Stimulated activated CD4-positive, alpha-beta T cell treated with anti-CD3 and anti-CD28 coated beads, Interleukin-1b, Interleukin-23, amount 100 ng/mL, for 24 hours (primary cell): Measurements from ENCODE around the gene IQSEC1.
A peak's percentile ranks its signal among the peaks of the same experiment; 100 is the strongest.

ENCODE experiments used
- DNase-seq, 4 experiments: peaks; one replicate each; pipeline ENCODE4 v3.0.0-alpha.2; 2020; ENCODE audit warnings: low read depth in 4 of 4, low spot score in 1 of 4

IQSEC1 gene

DNA sequence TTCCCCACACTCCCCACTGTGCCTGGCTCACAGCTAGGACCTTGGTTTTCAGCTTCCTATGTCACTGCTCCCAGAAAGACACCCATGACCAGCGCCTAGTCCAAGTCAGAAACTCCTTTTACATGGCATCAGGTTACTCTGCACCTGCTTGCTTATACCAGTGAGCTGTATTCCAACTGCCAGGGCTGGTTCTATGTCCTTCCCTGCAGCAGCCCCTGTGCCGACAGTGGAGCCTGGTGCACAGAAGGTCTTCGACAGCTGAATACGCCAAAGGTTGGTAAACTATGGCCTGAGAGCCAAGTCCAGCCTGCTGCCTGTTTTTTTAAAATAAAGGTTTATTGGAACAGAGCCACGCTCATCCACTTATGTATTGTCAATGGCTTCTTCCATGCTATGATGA is 102.5 kb downstream of the IQSEC1 start:
- DNase-seq = no peak

DNA sequence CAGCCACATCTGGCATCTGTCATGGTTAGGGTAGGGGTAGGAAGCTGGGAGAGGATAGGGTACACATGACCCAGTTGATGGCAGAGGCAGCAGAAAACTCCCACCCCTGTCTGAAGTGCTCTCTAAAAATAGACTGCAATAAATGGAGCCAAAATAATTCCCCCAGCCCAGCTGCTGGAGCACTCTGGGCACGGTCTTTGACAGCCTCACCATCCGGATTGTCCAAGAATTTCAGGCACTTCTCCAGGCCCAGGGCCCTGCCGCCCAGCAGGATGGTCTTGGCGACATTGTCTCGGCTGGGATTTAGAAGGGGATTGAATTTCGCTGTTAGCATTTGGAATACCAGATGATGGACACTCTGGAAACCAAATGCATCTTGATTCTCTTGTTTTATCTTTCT is 103.7 kb downstream of the IQSEC1 start:
- no peak for DNase-seq

- DNase-seq = no peak
These were observed 104.7 kb downstream of the IQSEC1 start for GRCh38 chr3:12968541-12968940.

- peak; percentile 55 to 90 (median 84) for DNase-seq
These were observed 105.5 kb downstream of the IQSEC1 start for GRCh38 chr3:12967606-12968351.

GRCh38 chr3:12966847-12967605 is 106.2 kb downstream of the IQSEC1 start:
- no peak for DNase-seq

DNA sequence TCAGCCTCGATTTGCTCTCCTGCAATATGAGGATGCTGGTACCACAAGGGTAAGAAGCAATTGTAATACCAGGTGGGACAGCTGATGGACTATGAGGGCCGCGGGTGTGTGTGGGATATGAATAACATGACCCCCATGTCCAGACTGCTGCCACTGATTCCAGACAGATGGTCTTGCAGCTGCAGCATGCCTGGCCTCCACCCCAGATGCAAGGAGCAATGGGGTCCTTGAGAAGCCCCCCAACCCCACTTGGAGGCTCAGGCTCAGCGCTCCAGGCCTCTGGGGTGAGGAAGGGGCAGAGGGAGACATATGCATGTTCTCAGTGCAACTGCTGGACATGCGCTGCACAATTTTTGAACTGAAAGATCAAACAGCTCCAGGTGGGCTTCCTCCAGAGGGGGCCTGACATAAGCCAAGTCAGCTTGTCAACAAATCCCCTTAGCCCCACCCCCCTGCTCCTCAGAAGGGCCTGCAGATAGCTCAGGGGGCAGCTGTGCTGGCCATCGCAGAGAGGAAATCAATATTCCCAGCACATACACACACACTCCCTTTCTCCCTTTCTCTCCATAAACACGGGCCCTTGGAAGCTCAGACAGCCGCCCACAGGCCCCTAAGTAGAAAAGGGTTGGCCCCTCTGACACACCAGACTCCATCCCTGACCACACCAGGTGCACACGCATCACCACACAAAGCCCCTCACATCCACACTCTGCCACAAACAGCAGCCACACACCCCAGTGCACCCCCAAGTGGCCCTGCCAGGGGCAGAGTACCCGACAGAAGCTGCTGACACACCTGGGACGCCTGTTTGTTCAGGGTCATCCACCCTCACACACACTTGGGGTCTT is 107.0 kb downstream of the IQSEC1 start:
- DNase-seq = no peak

DNA sequence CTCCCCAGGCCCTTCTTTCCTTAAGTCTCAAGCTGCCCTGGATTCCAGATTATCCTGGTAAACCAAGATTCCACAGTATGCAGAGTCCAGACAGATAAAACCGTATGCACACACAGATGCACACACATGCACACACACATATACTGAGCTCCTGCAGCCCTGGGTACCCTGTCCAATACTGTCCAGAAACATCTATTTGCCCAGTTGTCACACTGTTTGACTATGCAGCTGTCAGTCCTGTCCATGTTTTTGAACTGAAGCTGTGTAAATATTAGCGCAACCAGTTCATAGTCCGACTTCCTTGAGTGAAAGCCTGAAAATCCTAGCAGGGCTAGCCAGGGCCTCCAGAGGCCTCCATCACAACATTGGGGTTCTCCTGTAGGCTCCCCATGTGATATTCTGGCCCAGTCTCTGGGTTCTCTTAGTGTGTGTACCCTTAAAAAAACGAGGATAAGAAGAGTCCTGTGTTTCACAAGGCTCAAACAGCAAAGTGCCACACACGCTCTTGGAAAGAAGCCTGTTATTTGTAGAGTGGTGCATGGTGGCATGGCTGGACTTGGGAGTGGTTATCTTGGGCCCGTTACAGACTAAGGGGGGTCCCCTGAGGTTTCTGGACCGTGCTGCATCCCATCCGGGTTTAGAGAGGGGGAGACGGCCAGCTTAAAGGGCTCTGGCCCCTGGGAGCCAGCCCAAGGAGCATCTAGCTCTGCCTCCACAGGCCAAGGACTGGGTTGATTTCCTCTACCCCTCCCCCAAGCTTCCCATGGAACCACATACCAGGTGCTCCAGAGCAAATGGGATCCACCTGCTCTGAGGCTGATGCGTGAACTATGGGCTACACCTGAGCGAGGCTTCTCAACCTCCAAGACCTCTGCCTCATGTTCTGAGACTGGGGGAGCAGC is 108.3 kb downstream of the IQSEC1 start:
- DNase-seq = no peak

DNA sequence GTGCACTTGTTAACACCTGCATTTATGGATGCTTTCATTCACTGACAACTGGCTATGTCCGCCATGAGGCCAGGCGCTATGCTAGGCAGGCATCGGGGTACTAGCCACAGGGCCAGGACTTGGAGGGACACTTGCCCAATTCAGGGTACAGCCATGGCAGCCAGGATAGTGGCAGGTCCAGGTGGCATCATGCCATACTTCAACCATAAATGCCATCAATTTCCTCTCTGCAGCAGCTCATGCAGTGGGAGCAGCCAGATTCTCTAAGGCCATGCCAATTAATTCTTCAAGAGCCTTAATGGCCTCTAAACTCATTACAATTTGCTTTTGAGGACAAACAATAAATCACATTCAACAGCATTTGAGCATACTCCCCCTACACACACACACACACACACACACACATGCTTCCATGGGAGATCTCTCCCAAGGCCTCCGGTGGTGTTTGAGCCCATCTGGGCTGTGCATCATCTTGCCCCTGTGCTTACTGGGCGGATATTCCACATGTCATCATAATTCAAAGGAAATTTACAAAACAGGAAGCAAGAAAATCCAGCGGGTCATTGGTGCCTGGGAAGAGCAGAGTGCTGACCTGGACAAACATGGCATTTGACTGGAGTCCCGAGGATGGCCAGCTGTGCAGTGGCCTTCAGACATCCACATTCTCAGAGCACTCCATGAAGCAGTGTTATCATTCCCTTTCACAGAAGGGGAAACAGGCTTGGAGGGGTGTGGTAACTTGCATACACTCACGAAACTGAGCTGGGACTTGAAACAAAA is 109.1 kb downstream of the IQSEC1 start:
- DNase-seq = no peak

GRCh38 chr3:12963231-12963896 is 109.9 kb downstream of the IQSEC1 start:
- no peak for DNase-seq

GRCh38 chr3:12962292-12962691 is 110.9 kb downstream of the IQSEC1 start:
- DNase-seq = no peak

- no peak for DNase-seq
These were observed 111.6 kb downstream of the IQSEC1 start for GRCh38 chr3:12961697-12962036.

GRCh38 chr3:12961007-12961696 is 112.1 kb downstream of the IQSEC1 start:
- DNase-seq = no peak

GRCh38 chr3:12960497-12960896 is 112.7 kb downstream of the IQSEC1 start:
- no peak for DNase-seq

- no peak for DNase-seq
These were observed 113.3 kb downstream of the IQSEC1 start for GRCh38 chr3:12959838-12960378.

- DNase-seq = no peak
These were observed 113.8 kb downstream of the IQSEC1 start for GRCh38 chr3:12959410-12959809.

DNA sequence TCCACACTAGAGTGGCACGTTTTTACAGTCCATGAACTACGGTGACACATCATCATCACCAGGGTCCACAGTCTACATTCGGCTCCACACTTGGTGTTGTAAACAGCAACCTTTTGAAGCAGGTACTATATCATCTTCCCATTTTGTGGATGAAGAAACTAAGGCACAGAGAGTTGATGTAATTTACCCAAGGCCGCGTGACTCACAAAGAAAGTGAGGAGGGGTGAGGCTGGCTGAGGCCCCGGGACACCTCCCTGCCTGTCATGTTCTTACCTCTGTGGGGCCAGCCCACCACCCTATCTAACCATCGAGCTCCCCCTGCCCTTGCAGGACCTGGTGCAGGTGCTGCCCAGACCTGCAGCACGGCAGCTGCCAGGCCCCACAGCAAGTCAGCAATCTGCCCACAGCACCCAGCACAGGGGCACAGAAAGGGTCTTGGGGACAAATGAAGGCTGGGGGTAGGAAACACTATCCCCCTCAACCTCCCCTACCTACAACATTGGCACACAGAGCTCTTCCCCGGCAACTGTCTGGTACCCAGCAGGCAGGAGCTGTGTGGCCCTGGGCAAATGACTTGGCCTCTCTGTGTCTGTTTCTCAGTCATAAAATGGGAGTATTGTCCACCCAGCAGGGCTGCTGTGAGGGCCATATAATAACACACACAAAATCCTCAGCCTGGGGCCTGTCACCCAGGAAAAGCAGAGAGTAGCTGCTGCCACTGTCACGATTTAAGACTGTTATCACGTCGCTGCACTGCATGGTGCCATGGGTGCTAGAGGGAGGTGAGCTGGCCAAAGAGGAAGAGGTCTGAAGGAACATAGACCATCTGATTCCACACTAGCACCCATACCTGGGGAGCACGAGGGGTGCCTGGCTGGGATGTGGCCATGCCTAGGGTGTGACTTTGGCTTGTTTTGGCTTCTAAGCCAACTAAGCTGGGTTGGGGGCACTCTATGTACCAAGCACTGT is 115.1 kb downstream of the IQSEC1 start:
- no peak for DNase-seq

DNA sequence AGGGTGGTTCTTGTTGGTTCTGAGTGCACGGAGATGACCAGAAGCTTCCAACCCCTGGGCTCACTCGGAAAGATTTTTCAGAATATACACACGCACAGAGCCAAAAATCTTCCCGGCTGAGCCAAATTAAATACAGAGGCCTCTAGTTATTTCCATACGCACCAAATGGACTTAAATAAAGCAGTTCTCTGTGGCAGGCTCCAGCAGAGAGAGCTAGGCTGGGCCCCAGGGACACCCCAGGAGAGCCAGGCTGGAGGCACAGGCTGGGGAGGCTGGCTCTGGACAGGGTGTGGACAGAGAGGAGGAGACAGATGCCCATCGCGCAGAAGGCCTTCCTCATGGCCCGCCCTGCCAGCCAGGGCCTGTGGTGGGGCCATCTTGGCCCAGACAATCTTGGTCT is 115.9 kb downstream of the IQSEC1 start:
- DNase-seq = no peak

DNA sequence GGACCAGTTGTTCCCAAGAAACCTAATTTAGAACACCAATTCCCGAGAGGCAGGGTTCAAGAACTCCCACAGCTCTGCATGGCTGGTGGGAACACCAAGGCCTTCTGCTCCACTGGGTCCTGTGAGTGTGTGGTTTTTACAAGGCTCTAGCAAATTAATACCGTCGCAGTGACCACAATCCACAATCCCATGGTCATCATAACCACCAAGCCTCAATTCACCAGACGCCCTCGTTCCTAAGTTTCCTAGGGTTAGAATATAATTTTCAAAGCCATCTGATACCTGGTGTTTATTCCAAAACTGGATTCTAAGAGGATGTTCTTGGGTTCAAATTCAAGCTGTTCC is 116.9 kb downstream of the IQSEC1 start:
- DNase-seq = no peak
